GM10248 (cell line): ENCODE results near the gene LIMS2.

Experiments
- CTCF ChIA-PET: fragments of 300-600 bp; sonication (Branson Sonifier 250); formaldehyde crosslinking; extraction: SDS; loops from one replicate; lab custom pipeline; 2021; ENCODE audit warnings: antibody characterized with exemption; lab: Yijun Ruan, JAX
- POLR2A ChIA-PET: fragments of 350-650 bp; sonication (Branson Sonifier 250); formaldehyde crosslinking; extraction: SDS; loops from one replicate; lab custom pipeline; 2020; ENCODE audit warnings: antibody characterized with exemption; lab: Yijun Ruan, JAX
- DNase-seq: peaks from one replicate; pipeline ENCODE4 v3.0.0; 2012; ENCODE audit errors: extremely low spot score
- CTCF ChIP-seq: IDR thresholded peaks from 2 replicates; pipeline ENCODE4 v1.5.1; 2012; ENCODE audit warnings: mild to moderate bottlenecking, low read depth; ENCODE audit errors: extremely low read depth, missing control alignments, control extremely low read depth

LIMS2 gene

GRCh38 chr2:127626175-127626574, 49.2 kb downstream of the LIMS2 start:
- ChIA-PET CTCF (interaction anchor here (1.3 to 3.1 kb wide), 2 partner anchors 24 to 35 kb away, joined by 3 to 9 read pairs; no protein-coding TSS in a partner anchor), POLR2A (no interaction called here)
- no peak for TF ChIP-seq CTCF
- DNase-seq: no peak

- ChIA-PET POLR2A (no interaction called here), CTCF (interaction anchor here (3.1 kb wide), 1 partner anchor 34 kb away, joined by 9 read pairs; no protein-coding TSS in a partner anchor)
- no peak for DNase-seq
- no peak for TF ChIP-seq CTCF
These were observed 49.8 kb downstream of the LIMS2 start for GRCh38 chr2:127625572-127625951.

GRCh38 chr2:127624756-127625571, 50.4 kb downstream of the LIMS2 start:
- DNase-seq: no peak
- POLR2A ChIA-PET: no interaction called here
- no peak for TF ChIP-seq CTCF
- CTCF ChIA-PET: interaction anchor here (3.1 kb wide), 1 partner anchor 34 kb away, joined by 9 read pairs; no protein-coding TSS in a partner anchor

GRCh38 chr2:127624320-127624755, 51.0 kb downstream of the LIMS2 start:
- POLR2A ChIA-PET: interaction anchor here (0.6 kb wide), 1 partner anchor 323 kb away, joined by 3 read pairs; no protein-coding TSS in a partner anchor
- no peak for DNase-seq
- CTCF ChIA-PET: interaction anchor here (3.1 kb wide), 1 partner anchor 33 kb away, joined by 9 read pairs; no protein-coding TSS in a partner anchor
- TF ChIP-seq CTCF: no peak

DNA sequence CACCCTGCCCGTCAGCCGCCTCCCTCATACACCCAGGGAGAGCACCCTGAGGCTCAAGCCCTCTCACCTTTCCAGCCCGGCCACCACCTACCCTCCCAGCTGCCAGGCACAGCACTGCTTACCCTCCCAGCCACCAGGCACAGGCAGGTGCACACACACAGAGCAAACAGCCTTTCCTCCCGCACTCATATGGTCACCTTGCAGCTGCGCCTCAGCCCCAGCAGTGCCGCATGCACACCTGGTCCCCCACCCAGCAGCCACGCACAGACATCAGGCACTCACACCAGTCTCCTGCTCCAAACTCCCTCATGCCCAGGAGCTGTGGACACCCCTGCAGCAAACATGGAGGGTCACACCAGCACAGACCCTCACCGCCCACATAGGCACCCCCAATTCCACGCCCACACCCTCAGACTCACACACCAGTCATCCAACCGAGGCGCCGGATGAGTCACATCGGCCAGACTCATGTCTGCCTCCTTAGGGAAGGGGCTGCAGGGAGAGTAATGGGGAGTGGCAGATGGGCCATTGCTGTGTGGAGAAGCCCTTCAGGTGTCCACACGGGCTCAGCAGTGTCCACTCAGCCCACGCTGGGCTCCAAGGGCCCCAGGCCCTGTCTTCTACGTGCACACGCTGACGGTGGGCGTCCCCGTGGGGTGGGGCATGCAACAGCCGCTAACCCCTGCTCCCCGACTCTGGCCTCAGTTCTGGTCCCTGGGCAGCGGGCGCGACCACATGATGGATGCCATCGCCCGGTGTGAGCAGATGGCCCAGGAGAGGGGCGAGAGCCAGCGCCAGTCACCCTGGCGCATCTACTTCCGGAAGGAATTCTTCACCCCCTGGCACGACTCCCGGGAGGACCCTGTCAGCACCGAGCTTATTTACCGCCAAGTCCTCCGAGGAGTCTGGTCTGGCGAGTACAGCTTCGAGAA, 51.7 kb downstream of the LIMS2 start:
- ChIA-PET POLR2A (interaction anchor here (0.6 kb wide), 1 partner anchor 322 kb away, joined by 3 read pairs; no protein-coding TSS in a partner anchor), CTCF (no interaction called here)
- no peak for TF ChIP-seq CTCF
- DNase-seq: no peak
